Endothelial cell of umbilical vein (primary cell): ENCODE data around the gene PRPF8. TPM values are rescaled to one million over a fixed set of nuclear protein-coding genes. Genes with fewer than 3 reads are reported as not detected.
"Not testable (repeated sequence)": the region's sequence is repeated elsewhere in the genome, so short reads cannot be mapped to it uniquely, and the experiment has no call there.

Source experiments
- BruUV-seq: library from RNA; stranded (reverse); fragments of 400-500 nt; replicated peaks from 2 replicates; lab custom pipeline; 2021; lab: Mats Ljungman, UMichigan
- CTCF ChIA-PET: fragments of 300-600, 350-600 bp; sonication (Branson Sonifier 250); formaldehyde crosslinking; loops from one replicate; lab custom pipeline; 2021; ENCODE audit warnings: antibody characterized with exemption, inconsistent platforms; lab: Charles Lee
- POLR2A ChIA-PET: fragments of 300-600, 350-600 bp; sonication (Branson Sonifier 250); formaldehyde crosslinking; loops from one replicate; lab custom pipeline; 2021; ENCODE audit warnings: antibody characterized with exemption, inconsistent platforms; lab: Charles Lee
- DNase-seq: peaks from one replicate; pipeline ENCODE4 v3.0.0-alpha.2; 2011; ENCODE audit warnings: low read depth, low spot score
- FAIRE-seq: peaks from 2 replicates; lab custom pipeline; 2011; peaks lifted over from hg19 to GRCh38; lab: Jason Lieb, UNC
- H2AFZ ChIP-seq: 2 replicates; pipeline ENCODE4 v1.6.0; 2012; ENCODE audit warnings: low read depth, low read length, control low read depth, inconsistent platforms
- H3K27ac ChIP-seq: 2 replicates; pipeline ENCODE4 v1.5.1; 2011; ENCODE audit warnings: low read depth, mild to moderate bottlenecking, control low read depth, low read length, moderate library complexity; ENCODE audit not compliant: insufficient read depth
- H3K27me3 ChIP-seq, 2 experiments: 2 replicates each; pipeline versions ENCODE4 v1.6.0 to v1.6.1; 2011; ENCODE audit warnings: low read length in 2 of 2, mixed read lengths in 1 of 2; ENCODE audit not compliant: control insufficient read depth in 2 of 2, insufficient read depth in 2 of 2
- H3K36me3 ChIP-seq, 2 experiments: 2 replicates in 1 of 2; 3 replicates in 1 of 2; pipeline ENCODE4 v1.5.1; 2011; ENCODE audit warnings: low read length in 2 of 2, mild to moderate bottlenecking in 1 of 2, moderate library complexity in 1 of 2; ENCODE audit not compliant: control insufficient read depth in 2 of 2, insufficient read depth in 2 of 2; ENCODE audit errors: extremely low read depth in 1 of 2
- H3K4me1 ChIP-seq: 3 replicates; pipeline ENCODE4 v1.5.1; 2011; ENCODE audit warnings: mild to moderate bottlenecking, low read length; ENCODE audit not compliant: control insufficient read depth, insufficient read depth; ENCODE audit errors: extremely low read depth
- H3K4me2 ChIP-seq: 2 replicates; pipeline ENCODE4 v1.6.1; 2011; ENCODE audit warnings: low read length, control low read depth, mixed read lengths; ENCODE audit not compliant: insufficient read depth
- H3K4me3 ChIP-seq, 3 experiments: fragments of 200-600 bp in 1 of 3; sonication (generic), shearing (Covaris generic) in 1 of 3; replicated peaks in 1 of 3; 2 replicates each; pipeline ENCODE4 v1.5.1; 2011 to 2016; ENCODE audit warnings: control low read depth in 3 of 3, low read length in 3 of 3, mild to moderate bottlenecking in 2 of 3, inconsistent platforms in 1 of 3, low read depth in 1 of 3, moderate library complexity in 1 of 3; ENCODE audit not compliant: insufficient read depth in 1 of 3
- H3K79me2 ChIP-seq: 2 replicates; pipeline ENCODE4 v1.6.0; 2012; ENCODE audit warnings: low read length, inconsistent platforms; ENCODE audit not compliant: control insufficient read depth, insufficient read depth
- H3K9ac ChIP-seq: replicated peaks from 2 replicates; pipeline ENCODE3; 2011; ENCODE audit warnings: low read length, control low read depth; ENCODE audit not compliant: insufficient read depth; ENCODE audit errors: extremely low read depth
- H3K9me1 ChIP-seq: replicated peaks from 3 replicates; pipeline ENCODE4 v1.6.0; 2011; ENCODE audit warnings: mild to moderate bottlenecking, low read length; ENCODE audit not compliant: control insufficient read depth, insufficient read depth; ENCODE audit errors: extremely low read depth
- H3K9me3 ChIP-seq: replicated peaks from 2 replicates; pipeline ENCODE4 v1.5.1; 2012; ENCODE audit warnings: low read length, inconsistent platforms; ENCODE audit not compliant: control insufficient read depth, insufficient read depth
- H4K20me1 ChIP-seq: replicated peaks from 2 replicates; pipeline ENCODE3; 2011; ENCODE audit warnings: mild to moderate bottlenecking, low read length; ENCODE audit not compliant: control insufficient read depth, insufficient read depth; ENCODE audit errors: extremely low read depth
- EZH2 ChIP-seq: IDR thresholded peaks from 2 replicates; pipeline ENCODE4 v1.6.1; 2012; ENCODE audit warnings: borderline replicate concordance, low read depth, mild to moderate bottlenecking, moderate library complexity, low read length, inconsistent platforms; ENCODE audit not compliant: severe bottlenecking
- FOS ChIP-seq: IDR thresholded peaks from 2 replicates; pipeline ENCODE4 v1.6.1; 2011; ENCODE audit warnings: mild to moderate bottlenecking, low read length, moderate library complexity, borderline replicate concordance; ENCODE audit not compliant: insufficient read depth
- GATA2 ChIP-seq: IDR thresholded peaks from 2 replicates; pipeline ENCODE4 v1.7.0; 2011; ENCODE audit warnings: low read depth, mild to moderate bottlenecking, moderate library complexity, mixed read lengths, low read length; ENCODE audit not compliant: insufficient read length, insufficient read depth
- MYC ChIP-seq: IDR thresholded peaks from one replicate; pipeline ENCODE4 v1.6.1; 2011; ENCODE audit warnings: mild to moderate bottlenecking, low read depth, low read length
- POLR2A ChIP-seq: IDR thresholded peaks from 2 replicates; pipeline ENCODE4 v1.6.1; 2012; ENCODE audit warnings: low read depth, mild to moderate bottlenecking, control low read depth, low read length
- POLR2AphosphoS5 ChIP-seq: IDR thresholded peaks from 2 replicates; pipeline ENCODE4 v1.6.1; 2012; ENCODE audit warnings: low read depth, mild to moderate bottlenecking, control low read depth, low read length, moderate library complexity; ENCODE audit not compliant: insufficient read depth
- dilution Hi-C: fragments of 300-500 bp; cut with MboI; formaldehyde crosslinking; loops from one replicate; pipeline ENCODE4 v1.15.0; 2019; ENCODE audit warnings: low sequenced_read_pairs; ENCODE audit not compliant: extremely low pct_ligation_motif_present
- intact Hi-C: fragments of 100-400 bp; cut with micrococcal nuclease; formaldehyde crosslinking; loops from one replicate; pipeline ENCODE4 v1.10.0; 2022
- polyA plus RNA-seq, 4 experiments: library from polyadenylated mRNA; depleted of rRNA in 3 of 4; stranded (reverse) in 3 of 4; unstranded in 1 of 4; fragments of >200 nt; gene quantifications; 2 replicates each; pipeline versions ENCODE4 v1.2.1 to v1.2.3, GENCODE V29; 2011 to 2012; ENCODE audit warnings: missing spikeins in 1 of 4
- total RNA-seq: library from RNA; stranded (reverse); gene quantifications from 2 replicates; pipeline ENCODE4 v1.2.3, GENCODE V29; 2021
- TF ChIP-seq, protein P1 (sequence below): IDR thresholded peaks from 2 replicates; pipeline ENCODE4 v1.6.1; 2011; ENCODE audit not compliant: insufficient read depth, insufficient read length
- TF ChIP-seq, protein P2 (sequence below), 2 donors: IDR thresholded peaks; 1 replicate in 1 of 2; 2 replicates in 1 of 2; pipeline ENCODE4 v1.5.1; 2011; ENCODE audit warnings: low read length in 2 of 2, mild to moderate bottlenecking in 2 of 2, moderate library complexity in 2 of 2, control low read depth in 1 of 2, inconsistent platforms in 1 of 2, low read depth in 1 of 2; ENCODE audit not compliant: insufficient read depth in 1 of 2; ENCODE audit errors: extremely low read depth in 1 of 2

Gene PRPF8
- total and polyA plus RNA-seq, 2 donors (not counting 3 experiments of a cell fraction or from before 2014, with no cell fraction given): 215 to 301 TPM

DNA sequence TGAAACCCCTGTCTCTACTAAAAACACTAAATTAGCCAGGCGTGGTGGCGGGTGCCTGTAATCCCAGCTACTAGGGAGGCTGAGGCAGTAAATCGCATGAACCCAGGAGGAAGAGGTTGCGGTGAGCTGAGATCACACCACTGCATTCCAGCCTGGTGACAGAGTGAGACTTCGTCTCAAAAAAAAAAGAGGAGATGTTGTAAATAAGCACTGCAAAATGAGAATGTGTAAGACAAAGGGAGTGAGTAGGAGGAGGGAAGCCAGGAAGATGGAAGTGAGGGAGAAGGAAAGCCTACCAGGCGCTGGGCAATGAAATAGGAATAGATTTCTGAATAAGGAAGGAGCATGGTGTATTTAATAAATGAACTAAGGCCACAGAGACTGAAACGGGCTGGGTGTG lies 8.7 kb upstream of the PRPF8 start:
- dilution Hi-C loops (no loop called here), intact Hi-C loops (no loop called here)
- FAIRE-seq (no peak), DNase-seq (no peak)
- ChIA-PET CTCF (no interaction called here), POLR2A (no interaction called here)
- Histone ChIP-seq H3K4me3 (no peak overlapping the region), H3K27ac (no peak overlapping the region), H4K20me1 (no peaks in the 10 kb centered on the region), H3K9me3 (no peaks in the 10 kb centered on the region), H3K9ac (no peak overlapping the region), H3K4me1 (peaks cover 5% of the 10 kb centered on the region), H3K4me2 (no peak overlapping the region), H3K36me3 (no peaks in the 10 kb centered on the region), H3K27me3 (no peaks in the 10 kb centered on the region), H2AFZ (no peak overlapping the region), H3K9me1 (no peaks in the 10 kb centered on the region), H3K79me2 (no peaks in the 10 kb centered on the region)
- BruUV-seq: no TSS peak
- TF ChIP-seq FOS (no peak), EZH2 (no peak), POLR2AphosphoS5 (no peak), GATA2 (no peak), MYC (no peak)
- TF ChIP-seq, protein P1, sequence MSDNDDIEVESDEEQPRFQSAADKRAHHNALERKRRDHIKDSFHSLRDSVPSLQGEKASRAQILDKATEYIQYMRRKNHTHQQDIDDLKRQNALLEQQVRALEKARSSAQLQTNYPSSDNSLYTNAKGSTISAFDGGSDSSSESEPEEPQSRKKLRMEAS: no peak

DNA sequence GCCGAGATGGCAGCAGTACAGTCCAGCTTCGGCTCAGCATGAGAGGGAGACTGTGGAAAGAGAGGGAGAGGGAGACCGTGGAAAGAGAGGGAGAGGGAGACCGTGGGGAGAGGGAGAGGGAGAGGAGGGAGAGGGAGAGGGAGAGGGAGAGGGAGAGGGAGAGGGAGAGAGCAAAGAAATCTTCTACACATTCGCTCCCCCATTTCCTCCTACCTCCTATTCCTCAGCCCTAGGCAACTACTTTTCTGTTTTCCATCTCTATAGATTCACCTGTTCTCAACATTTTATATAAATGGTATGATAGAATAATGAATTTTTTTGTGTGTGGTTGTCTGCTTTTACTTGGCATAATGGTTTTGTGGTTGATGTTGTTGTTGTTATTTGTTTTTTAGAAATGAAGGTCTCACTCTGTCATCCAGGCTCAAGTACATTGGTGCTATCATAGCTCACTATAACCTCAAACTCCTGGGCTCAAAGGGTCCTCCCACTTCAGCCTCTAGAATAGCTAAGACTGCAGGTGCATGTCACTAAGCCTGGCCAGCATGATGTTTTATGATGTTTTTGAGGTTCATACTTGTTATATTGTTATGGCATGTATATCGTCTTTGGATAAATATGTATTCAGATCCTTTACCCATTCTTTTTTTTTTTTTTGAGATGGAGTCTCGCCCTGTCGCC lies 6.0 kb upstream of the PRPF8 start:
- no peak for FAIRE-seq
- no peak overlapping the region for H3K9ac ChIP-seq
- ChIA-PET CTCF (no interaction called here), POLR2A (no interaction called here)
- intact Hi-C loops (no loop called here), dilution Hi-C loops (no loop called here)
- no peak overlapping the region for H2AFZ ChIP-seq
- no peak overlapping the region for H3K27ac ChIP-seq
- H3K36me3 ChIP-seq: no peaks in the 10 kb centered on the region
- H3K4me1 ChIP-seq: no peaks in the 10 kb centered on the region
- no peaks in the 10 kb centered on the region for H4K20me1 ChIP-seq
- H3K27me3 ChIP-seq: no peaks in the 10 kb centered on the region
- H3K79me2 ChIP-seq: no peaks in the 10 kb centered on the region
- H3K4me2 ChIP-seq: no peak overlapping the region
- H3K4me3 ChIP-seq: no peak overlapping the region
- no peak for DNase-seq
- no TSS peak for BruUV-seq
- H3K9me1 ChIP-seq: no peaks in the 10 kb centered on the region
- no peak for TF ChIP-seq POLR2A
- TF ChIP-seq, protein P2, sequence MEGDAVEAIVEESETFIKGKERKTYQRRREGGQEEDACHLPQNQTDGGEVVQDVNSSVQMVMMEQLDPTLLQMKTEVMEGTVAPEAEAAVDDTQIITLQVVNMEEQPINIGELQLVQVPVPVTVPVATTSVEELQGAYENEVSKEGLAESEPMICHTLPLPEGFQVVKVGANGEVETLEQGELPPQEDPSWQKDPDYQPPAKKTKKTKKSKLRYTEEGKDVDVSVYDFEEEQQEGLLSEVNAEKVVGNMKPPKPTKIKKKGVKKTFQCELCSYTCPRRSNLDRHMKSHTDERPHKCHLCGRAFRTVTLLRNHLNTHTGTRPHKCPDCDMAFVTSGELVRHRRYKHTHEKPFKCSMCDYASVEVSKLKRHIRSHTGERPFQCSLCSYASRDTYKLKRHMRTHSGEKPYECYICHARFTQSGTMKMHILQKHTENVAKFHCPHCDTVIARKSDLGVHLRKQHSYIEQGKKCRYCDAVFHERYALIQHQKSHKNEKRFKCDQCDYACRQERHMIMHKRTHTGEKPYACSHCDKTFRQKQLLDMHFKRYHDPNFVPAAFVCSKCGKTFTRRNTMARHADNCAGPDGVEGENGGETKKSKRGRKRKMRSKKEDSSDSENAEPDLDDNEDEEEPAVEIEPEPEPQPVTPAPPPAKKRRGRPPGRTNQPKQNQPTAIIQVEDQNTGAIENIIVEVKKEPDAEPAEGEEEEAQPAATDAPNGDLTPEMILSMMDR (IDR thresholded peaks at IDR 0.05; ENCODE audit: extremely low read depth in 1 of 2, insufficient read depth in 1 of 2, low read depth in 1 of 2, low read length in 2 of 2): no peak
- TF ChIP-seq, protein P1: no peak
- H3K9me3 ChIP-seq: no peaks in the 10 kb centered on the region

DNA sequence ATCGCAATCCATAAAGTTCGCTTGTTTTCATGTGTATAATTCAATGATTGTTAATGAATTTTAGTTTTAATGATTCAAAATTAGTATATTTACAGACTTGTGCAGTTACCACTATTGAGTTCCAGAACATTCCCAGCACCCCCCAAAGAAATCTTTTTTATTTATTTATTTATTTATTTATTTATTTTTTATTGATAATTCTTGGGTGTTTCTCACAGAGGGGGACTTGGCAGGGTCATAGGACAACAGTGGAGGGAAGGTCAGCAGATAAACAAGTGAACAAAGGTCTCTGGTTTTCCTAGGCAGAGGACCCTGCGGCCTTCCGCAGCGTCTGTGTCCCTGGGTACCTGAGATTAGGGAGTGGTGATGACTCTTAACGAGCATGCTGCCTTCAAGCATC lies 3.7 kb upstream of the PRPF8 start:
- DNase-seq, FAIRE-seq, intact Hi-C loops, CTCF ChIA-PET, H2AFZ ChIP-seq, POLR2A ChIA-PET, H3K27me3 ChIP-seq, H3K9ac ChIP-seq, H3K4me1 ChIP-seq, H3K27ac ChIP-seq, H3K36me3 ChIP-seq, H3K4me2 ChIP-seq, dilution Hi-C loops, H3K4me3 ChIP-seq, H4K20me1 ChIP-seq, BruUV-seq, H3K9me1 ChIP-seq, H3K9me3 ChIP-seq: not testable (repeated sequence)
- H3K79me2 ChIP-seq: peaks cover 10% of the 10 kb centered on the region
